Measurements from ENCODE around the gene DRG2. TPM values are rescaled to one million over a fixed set of nuclear protein-coding genes. Genes with fewer than 3 reads are reported as not detected.

DRG2 gene
- total and polyA plus RNA-seq, 10 donors, result 38.1 to 69.1 (median 49.4) TPM

- intact Hi-C loops (cut with DNase I; ENCODE audit: low total_unique reads), result no loop called here
- H3K9me3 ChIP-seq, result peaks cover 0 to 20% (median 14%) of the 10 kb centered on the region in 8 donors
- WGBS, 5 donors, result 88 to 94% (median 94%) methylated on average over 30 to 33 of the region's 33 CpGs
- H3K27ac ChIP-seq, result no peak overlapping the region
- H3K36me3 ChIP-seq, result no peaks in the 10 kb centered on the region
- no peaks in the 10 kb centered on the region for H3K4me1 ChIP-seq
- H3K4me3 ChIP-seq, result no peak overlapping the region
- H3K27me3 ChIP-seq (replicated peaks in 1 of 7), result no peaks in the 10 kb centered on the region
- TF ChIP-seq POLR2AphosphoS5 (IDR thresholded peaks at IDR 0.05), result no peak
- no peak for TF ChIP-seq CTCF (IDR thresholded peaks at IDR 0.05 in 8 of 11, conservative IDR thresholded peaks at IDR 0.05 in 3 of 11)
- no peak for TF ChIP-seq POLR2A (IDR thresholded peaks at IDR 0.05)
- DNase-seq, result no peak
Measured at GRCh38 chr17:18117982-18118975, 30.5 kb downstream of the DRG2 start.

GRCh38 chr17:18119166-18119745, 31.5 kb downstream of the DRG2 start:
- WGBS, 5 donors, result 96 to 98% (median 97%) methylated on average over 55 to 57 of the region's 57 CpGs
- H3K4me1 ChIP-seq, result no peaks in the 10 kb centered on the region
- H3K27me3 ChIP-seq (replicated peaks in 1 of 7), result no peaks in the 10 kb centered on the region
- no peak for TF ChIP-seq POLR2AphosphoS5 (IDR thresholded peaks at IDR 0.05)
- peaks cover 0 to 20% (median 14%) of the 10 kb centered on the region in 8 donors for H3K9me3 ChIP-seq
- no peak for DNase-seq
- no peak overlapping the region for H3K4me3 ChIP-seq
- no peaks in the 10 kb centered on the region for H3K36me3 ChIP-seq
- H3K27ac ChIP-seq, result no peak overlapping the region
- intact Hi-C loops (cut with DNase I; ENCODE audit: low total_unique reads), result no loop called here

- no peaks in the 10 kb centered on the region for H3K4me1 ChIP-seq
- no peaks in the 10 kb centered on the region for H3K36me3 ChIP-seq
- intact Hi-C loops (cut with DNase I; ENCODE audit: low total_unique reads), result no loop called here
- H3K27me3 ChIP-seq (replicated peaks in 1 of 7), result no peaks in the 10 kb centered on the region
- no peak for DNase-seq
- 95 to 98% (median 97%) methylated on average over 27 to 30 of the region's 30 CpGs for WGBS, 5 donors
- H3K27ac ChIP-seq, result no peak overlapping the region
- H3K9me3 ChIP-seq, result peaks cover 0 to 20% (median 14%) of the 10 kb centered on the region in 8 donors
- H3K4me3 ChIP-seq, result no peak overlapping the region
- no peak for TF ChIP-seq POLR2AphosphoS5 (IDR thresholded peaks at IDR 0.05)
- TF ChIP-seq POLR2A (IDR thresholded peaks at IDR 0.05), result no peak
- TF ChIP-seq CTCF (IDR thresholded peaks at IDR 0.05 in 8 of 11, conservative IDR thresholded peaks at IDR 0.05 in 3 of 11), result no peak
Measured at GRCh38 chr17:18119938-18120337, 32.2 kb downstream of the DRG2 start.

- intact Hi-C loops (cut with DNase I; ENCODE audit: low total_unique reads), result no loop called here
- Histone ChIP-seq H3K4me1 (no peaks in the 10 kb centered on the region), H3K27me3 (replicated peaks in 1 of 7) (no peaks in the 10 kb centered on the region), H3K9me3 (peaks cover 0 to 20% (median 14%) of the 10 kb centered on the region in 8 donors), H3K36me3 (no peaks in the 10 kb centered on the region), H3K4me3 (no peak overlapping the region), H3K27ac (no peak overlapping the region)
- DNase-seq, result no peak
- TF ChIP-seq POLR2A (IDR thresholded peaks at IDR 0.05) (no peak), POLR2AphosphoS5 (IDR thresholded peaks at IDR 0.05) (no peak), CTCF (IDR thresholded peaks at IDR 0.05 in 8 of 11, conservative IDR thresholded peaks at IDR 0.05 in 3 of 11) (no peak)
- 82 to 96% (median 93%) methylated on average over 49 to 68 of the region's 68 CpGs for WGBS, 5 donors
Measured at GRCh38 chr17:18120461-18121017, 32.8 kb downstream of the DRG2 start.

All from spleen (tissue), 11 donors.